Amniotic stem cell (primary cell): ENCODE data around the gene ISG15.
"Not testable (repeated sequence)": the region's sequence is repeated elsewhere in the genome, so short reads cannot be mapped to it uniquely, and the experiment has no call there.

Experiments used
- DNase-seq: peaks from one replicate; lab custom pipeline; 2025; lab: John Stamatoyannopoulos, UW

The ISG15 gene

DNA sequence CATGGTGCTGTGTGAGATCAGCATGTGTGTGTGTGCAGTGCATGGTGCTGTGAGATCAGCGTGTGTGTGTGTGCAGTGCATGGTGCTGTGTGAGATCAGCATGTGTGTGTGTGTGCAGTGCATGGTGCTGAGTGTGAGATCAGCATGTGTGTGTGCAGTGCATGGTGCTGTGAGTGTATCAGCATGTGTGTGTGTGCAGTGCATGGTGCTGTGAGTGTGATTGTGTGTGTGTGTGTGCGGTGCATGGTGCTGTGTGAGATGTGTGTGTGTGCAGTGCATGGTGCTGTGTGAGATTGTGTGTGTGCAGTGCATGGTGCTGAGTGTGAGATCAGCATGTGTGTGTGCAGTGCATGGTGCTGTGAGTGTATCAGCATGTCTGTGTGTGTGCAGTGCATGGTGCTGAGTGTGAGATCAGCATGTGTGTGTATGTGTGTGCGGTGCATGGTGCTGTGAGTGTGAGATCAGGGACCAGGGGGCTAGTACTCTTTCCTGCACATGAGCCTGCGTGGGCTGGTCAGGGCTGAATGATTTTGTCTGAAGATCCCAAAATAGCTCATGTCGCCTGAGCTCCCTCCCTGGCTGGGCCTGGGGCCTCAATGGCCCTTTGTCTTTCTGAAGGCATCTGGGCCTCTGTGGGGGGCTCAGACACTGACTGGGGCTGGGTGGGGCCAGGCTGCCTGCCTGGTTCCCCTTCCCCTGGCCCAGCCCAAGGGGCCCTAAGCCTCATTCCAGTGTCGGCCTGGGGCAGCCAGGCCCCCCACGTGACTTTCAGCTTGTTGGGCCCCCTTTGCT, 17.8 kb downstream of the ISG15 start:
- DNase-seq, result not testable (repeated sequence)

DNA sequence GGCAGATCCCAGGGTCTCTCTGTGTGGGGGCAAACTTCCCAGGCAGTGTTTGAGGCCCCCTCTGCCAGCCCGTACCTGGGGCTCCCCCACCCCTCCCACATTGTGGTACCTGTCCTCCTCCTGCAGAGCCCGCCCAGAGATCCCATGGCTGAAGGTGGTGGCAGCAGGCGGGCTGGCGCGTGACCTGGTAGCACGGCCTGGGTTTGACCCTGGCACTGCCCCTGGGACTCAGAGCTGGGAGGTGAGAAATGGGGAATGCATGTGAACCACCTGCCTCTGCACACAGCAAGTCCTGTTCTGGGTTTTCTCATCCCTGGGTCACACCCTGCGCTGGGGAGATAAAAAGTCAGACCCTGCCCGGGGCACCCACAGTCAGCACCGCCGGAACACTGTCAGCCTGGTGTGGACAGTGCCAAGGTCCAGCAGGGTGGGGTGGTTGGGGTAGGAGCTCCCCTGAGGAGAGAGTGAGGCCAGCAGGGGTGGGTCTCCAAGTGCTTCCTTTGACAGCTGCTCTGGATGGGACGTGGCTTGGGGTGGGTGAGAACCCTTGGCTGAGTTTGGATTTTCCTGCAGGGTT, 18.4 kb downstream of the ISG15 start:
- no peak for DNase-seq

DNA sequence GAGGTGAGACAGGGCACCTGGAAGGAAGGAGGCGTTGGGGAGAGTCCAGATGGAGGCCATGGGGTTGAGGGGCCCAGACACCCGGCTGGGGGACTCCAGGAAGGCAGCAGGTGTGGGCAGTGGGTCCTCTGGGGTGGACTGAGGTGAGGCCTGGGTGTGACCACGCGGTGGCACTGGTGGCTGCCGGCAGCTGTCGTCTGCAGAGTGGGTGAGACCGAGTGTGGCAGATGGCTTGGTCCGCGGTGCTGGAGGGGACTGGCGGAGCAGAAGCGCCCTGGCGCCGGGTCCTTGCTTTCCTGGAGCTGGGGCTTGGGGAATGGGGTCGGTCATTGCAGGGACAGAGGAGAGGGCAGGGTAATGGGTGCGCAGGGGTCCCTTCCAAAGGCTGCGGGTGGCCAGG, 19.1 kb downstream of the ISG15 start:
- no peak for DNase-seq

DNA sequence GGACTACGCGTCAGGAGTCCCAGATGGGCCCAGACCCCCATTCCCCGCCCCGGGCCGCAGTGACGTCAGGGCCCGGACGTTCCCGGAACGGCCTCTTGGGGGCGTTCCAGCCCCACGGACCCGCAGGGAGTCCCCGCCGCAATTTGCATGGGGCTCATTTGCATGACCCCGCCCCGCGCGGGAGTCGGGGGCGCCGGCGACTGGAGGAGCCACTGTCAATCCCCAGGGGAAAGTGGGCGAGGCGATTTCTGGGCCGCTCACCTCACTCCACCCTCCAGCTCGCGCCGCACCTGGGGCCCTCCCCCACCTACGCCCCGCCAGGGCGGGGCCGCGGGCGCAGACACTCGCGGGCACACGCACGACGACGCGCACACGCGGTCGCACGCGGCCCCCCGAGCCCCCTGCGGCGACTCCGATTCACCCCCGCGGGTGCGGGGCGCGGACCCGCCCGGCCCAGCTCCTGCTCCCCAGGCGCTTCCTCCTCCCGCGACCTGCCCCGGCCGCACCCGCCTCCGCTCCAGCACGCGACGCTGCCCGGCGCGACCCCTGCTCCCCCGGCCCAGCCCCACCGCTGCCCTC, 19.8 kb downstream of the ISG15 start:
- DNase-seq, result peak; percentile 40

DNA sequence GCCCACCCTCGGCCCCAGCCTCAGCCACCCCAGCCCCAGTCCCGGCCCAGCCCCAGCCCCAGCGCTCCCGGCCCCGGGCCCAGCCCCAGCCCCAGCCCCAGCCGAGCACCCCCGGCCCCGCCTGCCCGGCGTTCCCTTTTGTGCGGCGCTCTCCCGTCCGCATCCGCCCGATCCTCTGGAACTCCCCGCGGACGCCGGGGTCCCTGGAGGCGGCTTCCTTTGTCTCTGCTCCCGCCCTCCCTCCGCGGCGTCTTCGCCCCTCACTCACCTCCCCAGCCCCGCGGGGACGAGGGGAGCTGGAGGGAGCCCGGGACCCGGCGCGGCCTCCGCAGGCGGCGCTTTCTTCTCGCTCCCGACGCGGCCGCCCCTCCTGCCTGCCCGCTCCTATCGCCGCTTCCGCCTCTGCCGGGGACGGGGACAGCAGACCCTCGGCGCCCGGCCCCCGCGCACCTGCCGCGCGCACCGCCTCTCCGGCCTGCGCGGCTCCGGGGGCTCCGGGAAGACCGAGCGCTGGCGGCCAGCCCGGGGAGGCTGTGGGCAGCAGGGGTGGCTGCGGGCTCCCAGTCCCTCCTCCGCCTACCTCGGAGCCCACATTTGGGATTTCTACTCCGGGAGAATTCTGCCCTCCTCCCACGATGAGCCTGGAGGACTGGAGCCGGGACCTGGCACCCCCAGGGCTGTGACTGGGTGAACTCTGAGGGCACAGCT, 20.6 kb downstream of the ISG15 start:
- no peak for DNase-seq

DNA sequence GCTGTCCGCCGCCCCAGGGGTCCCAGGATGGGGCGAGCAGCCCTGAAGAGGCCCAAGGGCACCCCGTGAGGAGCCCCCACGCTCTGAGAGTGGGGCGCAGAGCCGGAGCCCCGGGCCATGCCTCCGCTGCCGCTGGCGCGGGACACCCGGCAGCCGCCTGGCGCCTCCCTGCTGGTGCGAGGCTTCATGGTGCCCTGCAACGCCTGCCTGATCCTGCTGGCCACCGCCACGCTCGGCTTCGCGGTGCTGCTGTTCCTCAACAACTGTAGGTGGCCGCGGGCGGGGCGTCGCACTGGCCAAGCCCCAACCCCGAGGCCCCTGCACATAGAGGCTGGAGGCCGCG, 21.1 kb downstream of the ISG15 start:
- DNase-seq, result no peak

DNA sequence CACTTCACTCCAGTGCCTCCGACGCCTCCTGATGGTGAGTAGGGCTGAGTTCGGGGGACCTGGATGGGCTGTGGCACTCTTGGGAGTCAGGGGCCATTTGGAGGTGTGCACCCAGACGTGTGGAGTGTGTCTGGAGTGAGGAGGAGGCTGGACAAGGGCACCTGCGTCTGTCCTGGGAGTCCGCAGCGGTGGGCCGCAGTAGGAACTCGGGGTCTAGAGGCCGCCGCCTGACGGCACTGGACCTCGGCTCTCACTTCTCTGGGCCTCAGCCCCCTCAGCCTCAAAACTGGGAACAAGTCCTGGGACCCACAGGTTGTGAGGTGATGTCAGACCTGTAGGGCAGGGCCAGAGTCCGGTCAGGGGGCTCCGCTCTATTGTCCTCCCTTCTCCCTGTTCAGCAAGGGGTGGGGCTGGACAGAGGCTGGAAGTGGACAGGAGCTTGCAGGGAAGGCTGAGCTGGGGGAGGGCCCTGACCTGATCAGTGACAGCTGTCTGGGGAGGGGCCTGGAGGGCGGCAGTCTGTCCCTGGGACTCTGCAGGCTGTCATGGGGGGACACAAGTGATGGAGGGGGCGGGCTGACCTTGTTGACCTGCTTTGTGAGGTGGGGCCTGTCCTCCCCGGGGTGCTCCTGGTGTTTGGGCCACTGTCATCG, 22.1 kb downstream of the ISG15 start:
- no peak for DNase-seq

DNA sequence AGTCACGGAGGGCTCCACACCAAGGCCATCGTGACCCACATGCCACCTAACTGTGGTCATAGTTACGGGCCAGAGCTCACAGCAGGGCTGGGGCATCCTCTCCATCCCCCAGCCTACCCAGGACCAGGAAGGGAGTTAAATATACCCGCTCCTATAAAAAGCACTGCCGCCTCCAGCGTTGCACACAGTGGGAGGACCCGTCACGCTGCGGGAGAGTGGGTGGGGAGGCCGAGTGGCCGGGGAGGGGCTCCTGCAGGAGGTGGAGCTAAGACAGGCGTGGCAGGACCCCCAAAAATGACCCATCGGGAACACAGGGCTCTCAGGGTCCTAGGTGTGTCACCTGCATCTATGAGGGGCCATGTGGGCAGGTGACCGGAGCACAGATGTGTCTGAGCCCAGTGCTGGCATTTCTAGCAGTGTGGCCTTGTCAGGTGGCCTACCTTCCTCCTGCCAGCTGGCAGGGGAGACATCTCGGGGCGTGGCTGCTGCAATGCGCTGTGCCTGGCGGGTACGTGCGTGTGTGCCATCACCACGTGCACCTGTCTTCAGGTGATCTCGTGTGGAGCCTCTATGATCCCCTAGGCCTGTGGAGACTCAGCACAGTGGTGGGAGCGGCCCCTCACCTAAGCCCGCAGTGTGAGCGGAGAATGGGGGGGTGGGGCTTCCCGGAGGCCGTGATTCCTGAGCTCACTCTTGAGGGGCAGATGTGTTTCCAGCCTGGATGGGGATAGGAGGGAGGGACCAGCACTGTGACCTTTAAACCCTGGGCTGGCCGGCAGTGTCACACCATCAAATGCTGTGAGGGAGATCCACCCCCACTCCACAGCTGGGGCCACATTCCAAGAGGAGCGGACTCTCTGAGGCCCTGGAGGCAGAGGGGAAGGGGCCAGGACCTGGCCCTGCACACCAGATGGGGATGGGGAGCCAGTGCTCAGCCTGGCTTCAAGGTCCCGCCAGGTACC, 24.4 kb downstream of the ISG15 start:
- DNase-seq, result no peak

DNA sequence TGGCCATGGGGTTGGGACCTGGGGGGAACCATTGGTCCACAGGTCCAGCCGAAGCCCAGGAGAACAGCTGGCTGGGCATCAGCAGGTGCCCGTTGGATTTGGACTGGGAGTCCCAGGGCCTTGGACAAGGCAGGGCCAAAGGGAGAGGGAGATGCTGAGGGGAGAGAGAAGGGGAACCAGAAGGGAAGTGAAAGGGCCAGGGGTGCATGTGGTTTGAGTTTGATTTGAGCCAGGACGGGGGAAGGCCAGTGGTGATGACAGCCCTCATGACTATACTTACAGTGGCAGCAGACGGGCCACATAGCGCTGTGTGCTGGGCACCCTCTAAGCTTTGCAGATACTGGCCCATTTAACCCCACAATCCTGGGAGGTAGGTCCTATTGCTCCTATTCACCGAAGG, 25.4 kb downstream of the ISG15 start:
- DNase-seq, result no peak

DNA sequence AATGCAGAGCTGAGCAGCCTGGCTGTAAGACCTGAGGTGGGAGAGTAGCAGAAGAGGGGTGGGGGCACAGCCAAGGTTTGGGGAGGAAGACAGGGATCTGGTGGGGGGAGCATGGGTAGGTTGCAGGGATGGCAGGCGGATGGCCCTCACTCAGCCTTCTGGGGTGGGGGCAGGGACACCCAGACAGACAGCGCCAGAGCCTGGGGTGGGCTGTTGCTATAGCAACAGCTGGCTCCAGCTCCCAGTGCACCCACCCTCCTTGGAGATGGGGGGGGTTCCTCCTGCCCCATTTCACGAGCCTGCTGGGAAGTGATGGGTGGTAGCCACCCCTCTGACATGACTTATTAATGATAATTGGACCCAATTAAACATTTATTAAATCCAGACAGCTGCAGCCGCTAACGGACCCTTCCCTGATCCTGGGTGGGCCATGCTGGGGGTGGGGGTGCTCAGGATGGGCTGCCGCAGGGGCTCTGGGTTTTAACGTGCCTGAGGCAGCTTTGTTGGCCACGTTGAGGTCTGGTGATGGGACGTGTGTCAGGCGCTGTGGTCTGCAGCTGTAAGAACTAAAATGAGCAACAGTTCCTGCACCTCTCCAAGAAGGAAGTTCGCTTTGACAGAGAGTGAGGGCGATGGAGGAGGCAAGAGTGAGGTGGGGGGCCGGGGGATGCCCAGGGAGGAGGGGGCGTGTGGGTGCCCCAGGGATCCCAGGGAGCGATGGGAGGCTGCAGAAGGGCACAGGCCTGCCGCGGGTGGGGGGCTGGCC, 26.0 kb downstream of the ISG15 start:
- no peak for DNase-seq

DNA sequence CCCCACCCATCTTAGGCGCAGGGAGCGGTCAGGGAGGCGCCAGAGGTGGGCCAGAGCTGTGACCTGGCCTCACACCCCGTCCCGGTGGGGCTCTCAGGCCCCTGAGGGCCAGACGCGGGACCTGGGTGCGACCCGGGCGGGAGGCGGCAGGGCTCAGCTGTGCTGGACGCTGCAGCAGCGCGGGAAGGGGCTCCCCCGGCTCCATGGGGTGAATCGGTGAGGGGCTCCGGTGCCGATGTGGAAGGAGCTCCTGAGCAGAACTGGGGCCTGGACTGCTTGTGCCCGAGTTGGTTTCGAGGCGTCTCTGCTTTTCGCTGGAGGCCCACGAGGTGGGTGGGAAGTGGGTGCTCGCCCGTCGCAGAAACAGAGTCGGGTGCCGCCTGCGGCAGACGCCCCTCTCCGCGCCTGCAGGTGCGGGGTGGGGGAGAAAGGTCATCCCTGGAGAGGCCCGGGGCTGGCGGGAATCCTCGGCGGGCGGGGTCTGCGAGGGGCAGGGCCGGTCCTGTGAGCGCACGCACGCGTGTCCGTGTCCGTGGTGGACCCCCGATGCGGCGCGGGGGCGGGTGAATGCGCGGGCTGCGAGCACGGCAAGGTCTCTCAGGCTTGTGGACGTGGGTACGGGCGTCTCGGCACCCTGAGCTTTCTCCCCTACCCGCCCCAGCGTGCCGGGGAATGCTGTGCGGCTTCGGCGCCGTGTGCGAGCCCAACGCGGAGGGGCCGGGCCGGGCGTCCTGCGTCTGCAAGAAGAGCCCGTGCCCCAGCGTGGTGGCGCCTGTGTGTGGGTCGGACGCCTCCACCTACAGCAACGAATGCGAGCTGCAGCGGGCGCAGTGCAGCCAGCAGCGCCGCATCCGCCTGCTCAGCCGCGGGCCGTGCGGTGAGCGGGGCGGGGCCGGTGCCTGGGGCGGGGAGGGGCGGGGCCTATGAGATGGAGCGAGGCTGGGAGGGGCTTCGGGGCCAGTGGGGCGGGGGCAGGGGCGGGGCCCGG, 27.0 kb downstream of the ISG15 start:
- DNase-seq, result peak; percentile 65

DNA sequence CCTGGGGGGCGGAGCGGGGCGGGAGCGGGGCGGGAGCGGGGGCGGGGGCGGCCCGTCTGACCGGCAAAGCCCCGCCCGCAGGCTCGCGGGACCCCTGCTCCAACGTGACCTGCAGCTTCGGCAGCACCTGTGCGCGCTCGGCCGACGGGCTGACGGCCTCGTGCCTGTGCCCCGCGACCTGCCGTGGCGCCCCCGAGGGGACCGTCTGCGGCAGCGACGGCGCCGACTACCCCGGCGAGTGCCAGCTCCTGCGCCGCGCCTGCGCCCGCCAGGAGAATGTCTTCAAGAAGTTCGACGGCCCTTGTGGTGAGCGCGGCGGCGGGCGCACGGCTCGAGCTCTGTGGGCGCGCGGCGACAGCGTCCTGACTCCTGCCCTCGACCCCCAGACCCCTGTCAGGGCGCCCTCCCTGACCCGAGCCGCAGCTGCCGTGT, 27.8 kb downstream of the ISG15 start:
- DNase-seq, result no peak

DNA sequence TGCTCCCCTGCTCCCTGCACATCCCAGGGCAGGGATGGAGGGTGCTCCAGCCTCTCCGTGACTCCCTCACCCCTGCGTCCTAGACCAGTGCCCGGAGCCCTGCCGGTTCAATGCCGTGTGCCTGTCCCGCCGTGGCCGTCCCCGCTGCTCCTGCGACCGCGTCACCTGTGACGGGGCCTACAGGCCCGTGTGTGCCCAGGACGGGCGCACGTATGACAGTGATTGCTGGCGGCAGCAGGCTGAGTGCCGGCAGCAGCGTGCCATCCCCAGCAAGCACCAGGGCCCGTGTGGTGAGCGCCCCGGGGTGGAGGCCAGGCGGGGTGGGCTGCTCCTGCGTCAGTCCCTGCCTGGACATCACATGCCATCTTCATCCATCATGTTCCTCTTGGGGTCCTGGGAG, 28.6 kb downstream of the ISG15 start:
- no peak for DNase-seq

DNA sequence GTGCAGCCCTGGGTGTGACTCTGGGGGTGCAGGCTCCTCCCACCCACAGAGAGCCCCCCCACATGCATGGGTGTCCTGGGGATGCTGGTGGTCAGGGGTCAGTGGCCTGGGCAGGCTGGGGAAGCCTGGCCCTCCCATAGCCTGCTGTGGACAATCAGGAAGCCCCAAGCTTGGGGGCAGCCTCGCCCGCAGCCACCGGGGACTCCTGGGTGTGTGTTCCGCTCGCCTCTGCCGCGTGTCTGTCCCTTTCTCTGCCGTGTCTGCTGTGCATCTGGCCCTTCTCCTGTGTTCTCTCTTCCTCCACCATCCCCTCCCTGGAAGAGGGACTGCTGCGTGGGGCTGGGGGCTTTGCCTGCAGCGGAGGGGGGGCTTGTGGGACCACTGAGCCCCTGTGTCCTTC, 29.5 kb downstream of the ISG15 start:
- DNase-seq, result no peak

DNA sequence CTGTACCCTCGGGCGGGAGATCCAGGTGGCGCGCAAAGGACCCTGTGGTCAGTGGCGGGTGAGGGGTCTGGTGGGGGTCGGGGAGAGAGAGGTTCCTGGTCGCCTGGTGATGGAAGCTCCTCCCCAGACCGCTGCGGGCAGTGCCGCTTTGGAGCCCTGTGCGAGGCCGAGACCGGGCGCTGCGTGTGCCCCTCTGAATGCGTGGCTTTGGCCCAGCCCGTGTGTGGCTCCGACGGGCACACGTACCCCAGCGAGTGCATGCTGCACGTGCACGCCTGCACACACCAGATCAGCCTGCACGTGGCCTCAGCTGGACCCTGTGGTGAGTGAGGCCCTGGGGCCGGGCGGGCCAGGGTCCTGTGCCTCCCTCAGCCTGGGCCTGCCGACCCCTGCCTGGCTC, 30.1 kb downstream of the ISG15 start:
- no peak for DNase-seq

DNA sequence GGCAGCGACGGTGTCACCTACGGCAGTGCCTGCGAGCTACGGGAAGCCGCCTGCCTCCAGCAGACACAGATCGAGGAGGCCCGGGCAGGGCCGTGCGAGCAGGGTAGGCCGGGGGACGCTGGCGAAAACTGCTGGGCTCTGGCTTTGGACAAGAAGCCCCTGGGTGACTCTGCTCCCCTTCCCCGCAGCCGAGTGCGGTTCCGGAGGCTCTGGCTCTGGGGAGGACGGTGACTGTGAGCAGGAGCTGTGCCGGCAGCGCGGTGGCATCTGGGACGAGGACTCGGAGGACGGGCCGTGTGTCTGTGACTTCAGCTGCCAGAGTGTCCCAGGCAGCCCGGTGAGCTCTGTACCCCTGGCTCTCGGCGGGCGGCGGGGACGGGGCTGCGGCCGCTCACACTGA, 30.6 kb downstream of the ISG15 start:
- no peak for DNase-seq

DNA sequence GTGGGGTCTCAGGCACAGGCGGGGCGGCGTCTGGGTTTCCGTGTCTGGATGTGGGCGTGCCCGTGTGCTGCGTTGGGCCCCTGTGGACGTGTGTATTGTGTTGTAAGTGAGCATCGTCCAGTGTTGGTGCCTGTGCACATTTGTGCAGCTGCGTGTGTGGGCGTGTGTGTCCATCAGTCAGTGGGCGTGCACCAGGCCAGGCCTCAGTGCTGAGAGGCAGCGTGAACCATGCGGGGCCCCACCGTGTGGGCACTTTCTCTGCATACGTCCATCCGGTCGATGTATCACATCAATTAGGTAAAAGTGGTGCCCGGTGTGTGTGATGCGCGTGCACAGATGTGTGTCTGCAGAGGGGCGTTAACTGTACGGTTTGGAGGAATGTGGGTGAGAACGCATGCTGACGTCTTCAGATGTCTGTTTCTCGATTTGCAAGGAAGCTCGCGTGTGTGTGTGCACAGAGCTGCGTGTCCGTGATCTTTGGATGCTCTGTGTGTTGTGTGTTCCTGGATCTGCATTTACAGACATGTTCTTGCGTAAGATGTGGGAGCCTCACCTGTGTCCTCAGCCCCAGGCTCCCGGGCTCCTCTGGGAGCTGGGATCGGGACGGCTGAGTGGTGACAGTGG, 31.3 kb downstream of the ISG15 start:
- no peak for DNase-seq

DNA sequence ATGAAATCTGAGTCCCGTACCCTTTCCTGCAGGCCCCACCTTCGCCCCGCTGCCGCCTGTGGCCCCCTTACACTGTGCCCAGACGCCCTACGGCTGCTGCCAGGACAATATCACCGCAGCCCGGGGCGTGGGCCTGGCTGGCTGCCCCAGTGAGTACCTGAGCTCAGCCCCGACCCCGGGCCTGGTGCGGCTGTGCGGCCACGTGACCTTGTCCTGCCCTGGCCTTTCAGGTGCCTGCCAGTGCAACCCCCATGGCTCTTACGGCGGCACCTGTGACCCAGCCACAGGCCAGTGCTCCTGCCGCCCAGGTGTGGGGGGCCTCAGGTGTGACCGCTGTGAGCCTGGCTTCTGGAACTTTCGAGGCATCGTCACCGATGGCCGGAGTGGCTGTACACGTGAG, 31.8 kb downstream of the ISG15 start:
- DNase-seq, result no peak

DNA sequence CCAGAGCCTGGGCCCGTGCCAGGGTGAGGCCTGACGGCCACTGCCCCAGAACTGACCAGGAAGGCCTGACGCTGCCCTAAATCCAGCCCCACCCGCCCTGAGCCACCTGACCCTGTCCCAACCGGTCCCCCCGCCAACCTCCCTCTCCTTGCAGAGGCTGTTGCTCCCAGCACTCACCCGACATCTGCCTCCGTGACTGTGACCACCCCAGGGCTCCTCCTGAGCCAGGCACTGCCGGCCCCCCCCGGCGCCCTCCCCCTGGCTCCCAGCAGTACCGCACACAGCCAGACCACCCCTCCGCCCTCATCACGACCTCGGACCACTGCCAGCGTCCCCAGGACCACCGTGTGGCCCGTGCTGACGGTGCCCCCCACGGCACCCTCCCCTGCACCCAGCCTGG, 32.9 kb downstream of the ISG15 start:
- no peak for DNase-seq
